Mesodermal cell (in vitro differentiated cells): Measurements from ENCODE around the gene HSD11B2.
A peak's percentile ranks its signal among the peaks of the same experiment; 100 is the strongest.
"Not testable (repeated sequence)": the region's sequence is repeated elsewhere in the genome, so short reads cannot be mapped to it uniquely, and the experiment has no call there.

Experiments used
- H3K27ac ChIP-seq: 2 replicates; pipeline ENCODE4 v1.7.0; 2013; ENCODE audit warnings: mild to moderate bottlenecking, low read depth, low read length, moderate library complexity; ENCODE audit not compliant: severe bottlenecking
- H3K36me3 ChIP-seq: 2 replicates; pipeline ENCODE4 v1.7.1; 2013; ENCODE audit warnings: mild to moderate bottlenecking, low read length, moderate library complexity; ENCODE audit not compliant: control insufficient read depth, insufficient read depth
- H3K4me1 ChIP-seq: one replicate; pipeline ENCODE4 v1.7.1; 2013; ENCODE audit warnings: mild to moderate bottlenecking, low read length; ENCODE audit not compliant: insufficient read depth, control insufficient read depth, poor library complexity, severe bottlenecking
- H3K4me3 ChIP-seq: 2 replicates; pipeline ENCODE4 v1.7.0; 2013; ENCODE audit warnings: low read length, control low read depth, mild to moderate bottlenecking; ENCODE audit not compliant: insufficient read depth, poor library complexity, severe bottlenecking; ENCODE audit errors: extremely low read depth
- H3K9me3 ChIP-seq: 2 replicates; pipeline ENCODE4 v1.7.1; 2013; ENCODE audit warnings: mild to moderate bottlenecking, low read length, moderate library complexity; ENCODE audit not compliant: control insufficient read depth
- WGBS, 2 experiments: methylation state at CpG; one replicate each; pipeline ENCODE4 v1.1.5; 2013; ENCODE audit warnings: missing lambda C conversion rate in 2 of 2; ENCODE audit not compliant: insufficient coverage in 2 of 2; 5-methylcytosine and 5-hydroxymethylcytosine counted together

The HSD11B2 gene

DNA sequence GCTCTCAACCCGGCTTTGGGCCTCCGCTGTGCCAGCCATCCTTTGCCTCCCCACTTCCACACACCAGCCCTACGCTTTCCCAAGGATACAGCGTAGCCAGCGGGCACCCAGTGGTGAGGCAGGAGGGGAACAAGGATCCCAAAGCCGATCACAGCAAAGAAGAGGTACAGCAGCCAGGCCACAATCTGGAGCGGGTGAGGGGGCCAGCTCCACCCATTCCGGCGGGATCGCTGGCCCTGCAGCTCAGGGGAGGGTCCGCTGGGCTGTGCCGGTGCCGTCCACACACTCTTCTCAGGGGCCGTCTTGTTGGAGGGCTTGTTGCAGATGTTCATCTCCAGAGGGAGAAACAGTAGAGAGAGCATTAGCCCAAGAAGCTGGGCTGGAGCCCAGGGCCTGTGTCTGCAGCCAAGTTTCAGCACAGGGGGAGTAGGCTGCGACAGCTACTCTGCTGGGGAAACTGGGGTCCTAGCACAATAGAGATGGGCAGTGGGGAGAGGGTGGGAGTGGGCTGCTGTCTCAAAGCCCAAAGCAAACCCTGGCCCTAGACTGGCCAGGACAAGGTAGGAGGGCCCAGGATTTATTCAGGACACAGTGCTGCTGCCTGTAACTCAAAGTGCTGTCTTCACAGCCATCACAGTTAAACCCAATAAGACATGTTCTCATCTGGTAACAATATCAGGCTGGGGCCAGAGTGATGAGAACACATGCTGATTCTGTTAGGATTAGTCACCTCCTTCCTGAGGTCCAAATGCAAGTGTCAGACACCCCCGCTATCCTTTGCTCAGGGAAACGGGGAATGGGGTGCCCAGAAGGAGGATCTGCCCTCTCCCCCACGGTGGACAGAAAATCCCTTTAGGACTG is 24.6 kb upstream of the HSD11B2 start:
- 78 to 85% methylated on average over 16 to 17 of the region's 18 CpGs for WGBS, 2 experiments
- no peaks in the 10 kb centered on the region for H3K36me3 ChIP-seq
- H3K4me3 ChIP-seq: no peak overlapping the region
- peak overlapping the region; percentile 16 for H3K27ac ChIP-seq
- H3K4me1 ChIP-seq: peaks cover 15% of the 10 kb centered on the region
- no peaks in the 10 kb centered on the region for H3K9me3 ChIP-seq

DNA sequence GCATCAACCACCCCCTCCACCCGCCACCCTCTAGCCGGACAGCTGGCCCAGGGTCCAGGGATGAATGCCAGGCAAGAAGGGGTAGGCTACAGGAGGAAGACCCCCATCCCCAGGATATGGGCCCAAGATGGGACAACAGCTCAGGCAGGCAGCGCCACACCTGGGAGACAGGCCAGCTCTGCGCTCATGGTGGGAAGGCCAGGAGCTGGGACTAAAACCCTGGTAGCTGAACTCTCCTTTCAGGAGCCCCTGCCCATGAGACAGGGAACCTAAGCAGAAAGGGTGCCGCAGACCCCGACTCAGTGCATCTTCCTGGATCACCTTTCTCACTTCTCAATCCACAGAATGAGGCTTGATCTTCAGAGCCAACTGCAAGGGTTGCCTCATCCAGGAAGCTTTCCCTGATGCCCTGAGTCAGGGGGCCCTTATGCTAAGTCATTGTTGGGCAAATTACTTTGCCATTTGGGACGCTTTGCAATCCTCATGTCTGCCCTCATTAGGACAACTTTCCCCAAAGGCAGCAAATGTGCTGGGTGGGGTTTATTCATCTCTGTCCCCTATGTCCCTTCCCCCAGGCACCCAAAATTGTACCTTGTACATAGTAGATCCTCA is 23.6 kb upstream of the HSD11B2 start:
- H3K4me3 ChIP-seq: no peak overlapping the region
- peaks cover 17% of the 10 kb centered on the region for H3K4me1 ChIP-seq
- H3K27ac ChIP-seq: no peak overlapping the region
- H3K36me3 ChIP-seq: no peaks in the 10 kb centered on the region
- H3K9me3 ChIP-seq: no peaks in the 10 kb centered on the region
- WGBS, 2 experiments: 91 to 100% methylated on average over 4 to 5 of the region's 7 CpGs

DNA sequence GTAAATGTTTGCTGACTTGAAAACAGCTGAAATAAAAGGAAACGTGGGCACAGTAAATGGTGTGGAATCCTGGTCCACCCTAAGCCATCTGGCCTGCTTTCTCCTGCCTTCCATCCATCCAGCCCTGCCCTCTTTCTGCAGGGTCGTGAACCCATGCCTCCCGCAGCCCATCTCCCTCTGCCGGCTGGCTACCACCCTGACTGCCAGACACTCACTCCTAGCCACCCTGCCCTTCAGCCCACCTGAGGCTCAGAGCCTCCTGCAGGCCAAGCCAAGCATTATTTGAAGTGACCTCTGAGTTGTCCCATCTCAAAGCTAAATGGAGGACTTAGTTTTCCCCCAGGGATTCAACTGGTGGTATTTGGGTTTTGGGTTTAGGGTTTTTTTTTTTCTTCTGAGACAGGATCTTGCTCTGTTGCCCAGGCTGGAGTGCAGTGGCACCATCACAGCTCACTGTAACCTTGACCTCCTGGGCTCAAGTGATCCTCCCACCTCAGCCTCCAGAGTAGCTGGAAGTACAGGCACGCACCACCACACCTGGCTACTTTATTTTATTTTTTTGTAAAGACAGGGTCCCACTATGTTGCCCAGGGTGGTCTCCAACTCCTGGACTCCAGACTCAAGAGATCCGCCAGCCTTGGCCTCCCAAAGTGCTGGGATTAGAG is 23.0 kb upstream of the HSD11B2 start:
- Histone ChIP-seq H3K36me3 (no peaks in the 10 kb centered on the region), H3K27ac (no peak overlapping the region), H3K4me1 (peaks cover 19% of the 10 kb centered on the region), H3K4me3 (no peak overlapping the region), H3K9me3 (no peaks in the 10 kb centered on the region)
- 86 to 95% methylated on average over 5 of the region's 6 CpGs for WGBS, 2 experiments

DNA sequence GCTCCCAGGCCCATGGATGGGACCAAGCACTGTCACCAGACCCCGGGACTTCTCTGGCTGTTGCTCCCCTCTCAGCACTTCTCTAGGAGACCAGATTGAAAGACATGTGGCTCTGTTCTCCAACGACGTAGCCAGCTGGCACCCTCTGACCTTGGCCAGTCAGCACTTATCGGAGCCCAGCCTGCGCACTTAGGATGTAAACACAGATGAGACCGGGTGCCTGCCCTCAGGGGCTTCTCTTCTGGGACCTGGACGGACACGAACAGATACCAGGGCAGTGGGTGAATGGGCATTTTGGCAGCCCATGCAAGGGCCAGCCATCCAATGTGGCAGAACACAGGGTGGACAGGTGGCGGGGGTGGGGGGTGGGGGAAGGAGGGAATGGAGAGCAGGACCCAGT is 21.3 kb upstream of the HSD11B2 start:
- no peaks in the 10 kb centered on the region for H3K36me3 ChIP-seq
- H3K27ac ChIP-seq: no peak overlapping the region
- peaks cover 19% of the 10 kb centered on the region for H3K4me1 ChIP-seq
- no peaks in the 10 kb centered on the region for H3K9me3 ChIP-seq
- 93 to 100% methylated on average over 6 to 8 of the region's 9 CpGs for WGBS, 2 experiments
- H3K4me3 ChIP-seq: no peak overlapping the region

DNA sequence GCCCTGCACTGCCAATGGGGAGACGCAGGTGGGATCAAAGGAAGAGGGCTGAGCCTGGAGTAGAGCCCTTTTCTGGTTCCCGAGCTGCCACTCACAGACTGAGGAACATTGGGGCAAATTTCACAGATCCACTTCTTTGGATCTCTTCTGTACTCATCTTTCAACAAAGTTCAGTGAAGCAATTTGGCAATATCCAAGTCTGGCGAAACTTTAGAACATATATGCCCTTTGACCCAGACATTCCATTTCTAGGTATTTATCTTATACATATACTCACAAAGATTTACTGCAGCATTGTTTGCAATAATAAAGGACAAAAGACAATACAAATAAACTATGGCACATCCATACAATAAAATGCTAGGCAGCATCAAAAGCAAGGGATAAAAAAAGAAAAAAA is 19.6 kb upstream of the HSD11B2 start:
- H3K27ac ChIP-seq: no peak overlapping the region
- H3K36me3 ChIP-seq: no peaks in the 10 kb centered on the region
- no peak overlapping the region for H3K4me3 ChIP-seq
- WGBS, 2 experiments: 86 to 89% methylated on average over 3 of the region's 3 CpGs
- H3K4me1 ChIP-seq: peaks cover 13% of the 10 kb centered on the region
- H3K9me3 ChIP-seq: no peaks in the 10 kb centered on the region

DNA sequence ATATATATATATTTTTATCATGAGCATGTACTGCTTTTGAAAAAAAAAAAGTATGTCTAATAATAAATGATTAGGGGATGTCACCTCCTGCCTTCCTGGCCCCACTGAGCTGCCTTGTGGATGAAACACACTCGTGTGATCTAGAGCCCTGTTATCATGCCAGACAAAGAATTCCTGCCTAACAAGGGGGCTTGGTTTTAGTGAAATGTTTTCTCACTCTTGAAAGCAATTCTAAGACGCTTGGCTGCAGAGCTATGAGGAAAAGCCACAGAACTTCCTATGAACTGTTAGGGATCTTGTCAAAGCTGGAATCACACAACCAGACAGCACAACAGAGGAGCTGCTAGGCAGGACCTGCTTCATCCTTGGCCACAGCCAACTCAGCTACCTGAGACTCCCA is 18.6 kb upstream of the HSD11B2 start:
- 57 to 75% methylated on average over 1 to 2 of the region's 2 CpGs for whole genome bisulfite sequencing, 2 experiments
- H3K36me3 ChIP-seq: no peaks in the 10 kb centered on the region

DNA sequence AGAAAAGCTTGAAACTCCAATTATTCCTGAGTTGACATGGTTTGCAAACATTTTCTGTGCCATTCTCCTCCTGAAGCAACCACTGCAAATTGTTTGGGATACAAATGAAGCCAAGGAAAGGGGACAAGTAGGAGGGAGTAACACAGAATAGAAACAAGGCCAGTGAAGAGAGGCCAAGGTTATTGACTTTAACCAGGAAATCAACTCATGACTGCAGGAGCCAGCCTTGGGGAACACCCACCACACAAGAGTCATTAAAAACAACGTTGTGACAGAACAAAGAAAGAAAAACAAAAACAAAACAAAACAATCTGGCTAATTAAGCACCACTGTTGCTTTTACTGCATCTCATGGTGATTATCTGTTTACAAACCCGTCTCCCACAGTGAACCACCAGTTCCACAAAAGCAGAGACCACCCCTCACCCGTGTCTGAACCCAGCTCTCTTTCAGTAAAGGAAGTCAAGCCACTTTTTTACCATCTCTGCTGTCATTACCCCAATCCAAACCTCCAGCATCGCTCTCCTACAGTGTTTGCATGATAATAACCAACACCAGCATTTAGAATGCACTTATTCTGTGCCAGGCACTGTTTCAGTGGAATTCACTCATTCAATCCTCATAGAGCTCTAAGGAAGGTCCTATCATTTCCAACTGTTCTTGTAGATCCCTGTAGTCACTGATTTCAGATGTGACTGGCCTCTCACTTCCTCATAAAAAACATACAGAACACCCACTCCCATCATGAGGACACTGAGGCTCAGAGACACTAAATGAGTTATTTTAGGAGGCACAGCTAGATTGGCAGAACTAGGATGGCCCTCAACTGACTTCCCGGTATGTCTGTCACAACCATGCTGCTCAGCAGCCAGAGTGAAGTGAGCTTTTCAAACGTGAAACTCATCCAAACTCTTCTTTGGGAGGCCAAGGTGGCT is 16.7 kb upstream of the HSD11B2 start:
- WGBS, 2 experiments: 57 to 59% methylated on average over 6 of the region's 6 CpGs
- no peak overlapping the region for H3K27ac ChIP-seq
- no peak overlapping the region for H3K4me3 ChIP-seq
- no peaks in the 10 kb centered on the region for H3K9me3 ChIP-seq
- H3K36me3 ChIP-seq: no peaks in the 10 kb centered on the region
- H3K4me1 ChIP-seq: peaks cover 4% of the 10 kb centered on the region

More for the DNA sequence above, 18.6 kb upstream of the HSD11B2 start:
- H3K9me3 ChIP-seq: no peaks in the 10 kb centered on the region
- H3K27ac ChIP-seq: no peak overlapping the region
- H3K4me3 ChIP-seq: no peak overlapping the region
- H3K4me1 ChIP-seq: peaks cover 4% of the 10 kb centered on the region

DNA sequence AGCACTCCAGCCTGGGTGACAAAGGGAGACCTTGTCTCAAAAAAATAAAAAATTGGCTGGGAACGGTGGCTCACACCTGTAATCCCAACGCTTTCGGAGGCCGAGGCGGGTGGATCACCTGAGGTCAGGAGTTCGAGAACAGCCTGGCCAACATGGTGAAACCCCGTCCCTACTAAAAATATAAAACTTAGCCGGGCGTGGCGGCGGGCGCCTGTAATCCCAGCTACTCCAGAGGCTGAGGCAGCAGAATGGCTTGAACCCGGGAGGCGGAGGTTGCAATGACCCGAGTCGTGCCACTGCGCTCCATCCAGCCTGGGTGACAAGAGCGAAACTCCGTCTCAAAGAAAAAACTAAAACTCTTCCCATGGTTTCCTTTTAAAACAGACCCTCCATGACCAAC is 15.5 kb upstream of the HSD11B2 start:
- peak overlapping the region; percentile 66 for H3K4me3 ChIP-seq
- WGBS, 2 experiments: 96 to 97% methylated on average over 19 of the region's 19 CpGs

DNA sequence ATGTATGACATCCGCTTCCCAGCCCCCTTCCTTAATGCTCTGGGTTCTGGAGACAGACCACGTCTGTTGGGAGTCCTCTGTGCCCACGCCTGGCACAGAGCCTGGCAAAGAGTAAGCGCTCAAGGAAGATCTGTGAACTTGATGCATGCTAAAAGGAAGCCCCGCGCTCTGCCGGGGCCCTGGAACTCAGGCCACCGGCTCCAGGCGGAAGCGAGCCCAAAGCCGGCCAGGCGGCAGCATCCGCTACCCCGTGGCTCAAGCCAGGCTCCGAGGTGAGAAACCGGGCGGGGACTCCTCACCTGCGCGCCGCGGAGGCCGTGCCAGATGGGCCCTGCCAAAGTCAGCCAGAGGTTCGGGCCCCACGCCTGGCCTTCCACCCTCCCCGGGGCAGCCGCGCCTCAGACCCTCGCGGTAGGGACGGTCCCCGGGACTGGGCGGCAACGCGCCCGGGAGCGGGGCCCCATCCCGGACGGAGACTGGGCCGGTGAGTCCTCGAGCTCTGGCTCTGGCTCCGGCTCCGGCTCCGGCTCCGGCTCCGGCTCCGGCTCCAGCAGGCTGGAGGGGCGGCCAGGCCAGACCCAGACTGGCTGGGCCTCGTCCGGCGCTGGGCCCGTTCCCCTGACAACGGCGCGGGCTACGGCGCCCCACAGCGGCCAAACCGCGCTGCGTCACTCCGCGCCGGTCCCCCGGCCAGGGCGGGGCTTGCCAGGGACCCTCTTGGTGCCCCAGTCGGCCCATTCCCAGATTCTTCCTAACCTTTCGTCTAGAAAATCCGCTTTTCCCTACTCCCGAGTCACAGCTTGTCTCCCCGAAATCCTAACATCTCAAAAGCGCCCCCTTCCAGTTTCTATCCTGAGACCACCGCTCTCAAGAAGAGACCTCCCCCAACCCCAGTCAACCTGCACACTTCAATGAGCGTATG is 14.8 kb upstream of the HSD11B2 start, which contains the start of gene ZDHHC1:
Gene ZDHHC1, minus strand, starts transcription at position 606 of the 922 bp plus-strand sequence. CDS start 8,702 bp downstream, outside the sequence.
- no peak within 1 kb of the TSS for H3K27ac ChIP-seq

More for the DNA sequence above, 15.5 kb upstream of the HSD11B2 start:
- H3K27ac ChIP-seq, H3K4me1 ChIP-seq, H3K36me3 ChIP-seq, H3K9me3 ChIP-seq: not testable (repeated sequence)

More for the DNA sequence above, 14.8 kb upstream of the HSD11B2 start, which contains the start of gene ZDHHC1:
- Histone ChIP-seq H3K4me3 (peak within 1 kb of the TSS; percentile 66), H3K4me1 (peaks cover 4% of the 10 kb centered on the region), H3K36me3 (no peaks in the 10 kb centered on the region), H3K9me3 (no peaks in the 10 kb centered on the region)
- WGBS, 2 experiments: 11 to 12% methylated on average over 58 to 68 of the region's 73 CpGs
